H1 (cell line): ENCODE measurements around the gene VN1R2. TPM values are rescaled to one million over a fixed set of nuclear protein-coding genes. Genes with fewer than 3 reads are reported as not detected.
A peak's percentile ranks its signal among the peaks of the same experiment; 100 is the strongest.

Source experiments
- CTCF ChIA-PET: fragments of 300-600 bp; sonication (Branson Sonifier 250); formaldehyde crosslinking; loops from one replicate; lab custom pipeline; 2021; ENCODE audit not compliant: partially characterized antibody; lab: Charles Lee
- POLR2A ChIA-PET: fragments of 300-600 bp; sonication (Branson Sonifier 250); formaldehyde crosslinking; loops from one replicate; lab custom pipeline; 2021; ENCODE audit warnings: inconsistent platforms; ENCODE audit not compliant: partially characterized antibody; lab: Charles Lee
- DNase-seq, 2 experiments: peaks; one replicate each; pipeline versions ENCODE4 v3.0.0 to v3.0.0-alpha.2; 2010 to 2022; ENCODE audit warnings: low spot score in 2 of 2, low read depth in 1 of 2, mixed read lengths in 1 of 2
- FAIRE-seq: peaks from 2 replicates; lab custom pipeline; 2011; peaks lifted over from hg19 to GRCh38; lab: Jason Lieb, UNC
- H2AFZ ChIP-seq: 2 replicates; pipeline ENCODE4 v1.8.1; 2012; ENCODE audit warnings: low read length, inconsistent platforms
- H2AK5ac ChIP-seq: 2 replicates; pipeline ENCODE4 v1.6.1; 2013; ENCODE audit warnings: low read depth, low read length
- H2BK120ac ChIP-seq: replicated peaks from 2 replicates; pipeline ENCODE3; 2013; ENCODE audit warnings: low read depth, low read length, inconsistent platforms
- H2BK12ac ChIP-seq: 2 replicates; pipeline ENCODE4 v1.6.1; 2013; ENCODE audit warnings: low read depth, low read length
- H2BK15ac ChIP-seq: 2 replicates; pipeline ENCODE4 v1.6.1; 2013; ENCODE audit warnings: low read length
- H2BK20ac ChIP-seq: 2 replicates; pipeline ENCODE4 v1.6.1; 2013; ENCODE audit warnings: low read length
- H2BK5ac ChIP-seq: 2 replicates; pipeline ENCODE4 v1.6.1; 2013; ENCODE audit warnings: low read depth, low read length
- H3K14ac ChIP-seq: 2 replicates; pipeline ENCODE4 v1.6.1; 2013; ENCODE audit warnings: inconsistent platforms; ENCODE audit not compliant: insufficient read length
- H3K18ac ChIP-seq: 2 replicates; pipeline ENCODE4 v1.6.1; 2013; ENCODE audit warnings: low read length; ENCODE audit errors: extremely low read depth
- H3K23ac ChIP-seq: 2 replicates; pipeline ENCODE4 v1.6.1; 2013; ENCODE audit warnings: inconsistent platforms; ENCODE audit not compliant: insufficient read length
- H3K23me2 ChIP-seq: 2 replicates; pipeline ENCODE4 v1.6.1; 2013; ENCODE audit warnings: low read depth, low read length
- H3K27ac ChIP-seq: 2 replicates; pipeline ENCODE4 v1.6.1; 2011; ENCODE audit warnings: low read depth, low read length, inconsistent platforms
- H3K27me3 ChIP-seq, 4 experiments: replicated peaks in 1 of 4; 1 replicate in 1 of 4; 2 replicates in 3 of 4; pipeline versions ENCODE4 v1.6.1 to v1.8.1; 2011 to 2013; ENCODE audit warnings: low read length in 3 of 4, mild to moderate bottlenecking in 3 of 4, inconsistent platforms in 2 of 4, mixed read lengths in 2 of 4, moderate library complexity in 1 of 4; ENCODE audit not compliant: control insufficient read depth in 3 of 4, insufficient read depth in 3 of 4; ENCODE audit errors: extremely low read depth in 1 of 4
- H3K36me3 ChIP-seq, 4 experiments: 2 replicates each; pipeline versions ENCODE4 v1.6.1 to v1.8.1; 2011 to 2013; ENCODE audit warnings: mild to moderate bottlenecking in 4 of 4, low read length in 3 of 4, moderate library complexity in 2 of 4, control low read depth in 1 of 4, inconsistent platforms in 1 of 4; ENCODE audit not compliant: insufficient read depth in 4 of 4, control insufficient read depth in 2 of 4
- H3K4ac ChIP-seq: replicated peaks from 2 replicates; pipeline ENCODE3; 2013; ENCODE audit warnings: low read length, low read depth, mixed read lengths, inconsistent platforms; ENCODE audit not compliant: insufficient read length
- H3K4me1 ChIP-seq, 4 experiments: replicated peaks in 1 of 4; 1 replicate in 1 of 4; 2 replicates in 3 of 4; pipeline versions ENCODE4 v1.6.1 to v1.8.1; 2011 to 2013; ENCODE audit warnings: low read length in 3 of 4, inconsistent platforms in 2 of 4, mixed read lengths in 1 of 4; ENCODE audit not compliant: insufficient read depth in 4 of 4, control insufficient read depth in 3 of 4
- H3K4me2 ChIP-seq, 2 experiments: 2 replicates each; pipeline versions ENCODE4 v1.6.1 to v1.8.1; 2011 to 2013; ENCODE audit warnings: low read depth in 2 of 2, low read length in 2 of 2, control low read depth in 1 of 2, inconsistent platforms in 1 of 2, mild to moderate bottlenecking in 1 of 2; ENCODE audit not compliant: insufficient read depth in 1 of 2
- H3K4me3 ChIP-seq, 4 experiments: fragments of 200-600, 300-600 bp in 1 of 4; sonication (generic), shearing (Covaris generic), sonication (Bioruptor Twin) in 1 of 4; 2 replicates each; pipeline versions ENCODE4 v1.5.1 to v1.8.1; 2011 to 2016; ENCODE audit warnings: low read length in 4 of 4, low read depth in 3 of 4, control low read depth in 2 of 4, inconsistent platforms in 2 of 4, mild to moderate bottlenecking in 2 of 4, mixed read lengths in 1 of 4, moderate library complexity in 1 of 4; ENCODE audit not compliant: insufficient read depth in 2 of 4; ENCODE audit errors: extremely low read depth in 1 of 4
- H3K56ac ChIP-seq: replicated peaks from 2 replicates; pipeline ENCODE3; 2013; ENCODE audit warnings: low read depth, mild to moderate bottlenecking, mixed read lengths, low read length, inconsistent platforms; ENCODE audit not compliant: insufficient read length
- H3K79me1 ChIP-seq: 2 replicates; pipeline ENCODE4 v1.6.1; 2013; ENCODE audit warnings: low read depth, low read length, control low read depth
- H3K79me2 ChIP-seq, 2 experiments: 2 replicates each; pipeline versions ENCODE4 v1.6.1 to v1.8.1; 2012 to 2013; ENCODE audit warnings: low read length in 2 of 2, mild to moderate bottlenecking in 2 of 2, inconsistent platforms in 1 of 2; ENCODE audit not compliant: insufficient read depth in 2 of 2, control insufficient read depth in 1 of 2
- H3K9ac ChIP-seq, 4 experiments: replicated peaks in 1 of 4; 1 replicate in 1 of 4; 2 replicates in 3 of 4; pipeline versions ENCODE4 v1.6.1 to v1.8.1; 2011 to 2013; ENCODE audit warnings: low read depth in 3 of 4, low read length in 3 of 4, control low read depth in 2 of 4, mild to moderate bottlenecking in 2 of 4, moderate library complexity in 2 of 4, inconsistent platforms in 1 of 4; ENCODE audit errors: extremely low read depth in 1 of 4
- H3K9me3 ChIP-seq, 2 experiments: 2 replicates each; pipeline versions ENCODE4 v1.6.1 to v1.8.1; 2012 to 2013; ENCODE audit warnings: mild to moderate bottlenecking in 2 of 2, moderate library complexity in 2 of 2, control low read depth in 1 of 2, inconsistent platforms in 1 of 2, low read depth in 1 of 2, low read length in 1 of 2, mixed read lengths in 1 of 2; ENCODE audit not compliant: insufficient read depth in 2 of 2
- H4K20me1 ChIP-seq, 2 experiments: replicated peaks in 1 of 2; 2 replicates each; pipeline versions ENCODE3 to v1.8.1; 2011 to 2013; ENCODE audit warnings: inconsistent platforms in 2 of 2, low read length in 2 of 2, mild to moderate bottlenecking in 1 of 2; ENCODE audit not compliant: insufficient read depth in 2 of 2, control insufficient read depth in 1 of 2
- H4K5ac ChIP-seq: 2 replicates; pipeline ENCODE4 v1.6.1; 2013; ENCODE audit warnings: low read length, low read depth, mixed read lengths, inconsistent platforms; ENCODE audit not compliant: insufficient read length
- H4K8ac ChIP-seq: 2 replicates; pipeline ENCODE4 v1.8.0; 2013; ENCODE audit warnings: mild to moderate bottlenecking, moderate library complexity, low read length, inconsistent platforms; ENCODE audit not compliant: insufficient read depth; ENCODE audit errors: extremely low read depth
- H4K91ac ChIP-seq: replicated peaks from 2 replicates; pipeline ENCODE3; 2013; ENCODE audit warnings: low read length, mixed read lengths, inconsistent platforms; ENCODE audit not compliant: insufficient read length
- BCL11A ChIP-seq, 2 experiments: IDR thresholded peaks; one replicate each; pipeline ENCODE4 v1.6.1; 2011; ENCODE audit warnings: low read depth in 2 of 2, low read length in 2 of 2, mild to moderate bottlenecking in 2 of 2
- EP300 ChIP-seq, 2 experiments: IDR thresholded peaks; 1 replicate in 1 of 2; 2 replicates in 1 of 2; pipeline ENCODE4 v1.6.1; 2011 to 2012; ENCODE audit warnings: low read depth in 2 of 2, low read length in 2 of 2, mild to moderate bottlenecking in 2 of 2, borderline replicate concordance in 1 of 2, inconsistent platforms in 1 of 2, moderate library complexity in 1 of 2
- FOSL1 ChIP-seq: IDR thresholded peaks from 2 replicates; pipeline ENCODE4 v1.6.1; 2011; ENCODE audit warnings: mild to moderate bottlenecking, low read depth, low read length, moderate library complexity; ENCODE audit not compliant: insufficient read depth
- GABPA ChIP-seq: IDR thresholded peaks from 2 replicates; pipeline ENCODE4 v1.6.1; 2011; ENCODE audit warnings: mild to moderate bottlenecking, low read length, moderate library complexity, borderline replicate concordance; ENCODE audit not compliant: insufficient read depth
- HDAC6 ChIP-seq: IDR thresholded peaks from one replicate; pipeline ENCODE4 v1.7.1; 2012; ENCODE audit warnings: low read depth, mild to moderate bottlenecking, inconsistent platforms, low read length, moderate library complexity
- MAX ChIP-seq: IDR thresholded peaks from 2 replicates; pipeline ENCODE4 v1.6.1; 2012; ENCODE audit warnings: inconsistent platforms
- NANOG ChIP-seq: IDR thresholded peaks from 2 replicates; pipeline ENCODE4 v1.6.1; 2011; ENCODE audit warnings: low read length, low read depth, mild to moderate bottlenecking, inconsistent platforms; ENCODE audit not compliant: insufficient read depth, poor library complexity, severe bottlenecking
- POLR2A ChIP-seq, 2 experiments: IDR thresholded peaks; 1 replicate in 1 of 2; 2 replicates in 1 of 2; pipeline ENCODE4 v1.6.1; 2011; ENCODE audit warnings: low read depth in 2 of 2, low read length in 2 of 2, mild to moderate bottlenecking in 2 of 2; ENCODE audit errors: control extremely low read depth in 1 of 2
- SP1 ChIP-seq: IDR thresholded peaks from 2 replicates; pipeline ENCODE4 v1.6.1; 2011; ENCODE audit warnings: low read depth, low read length
- SRF ChIP-seq: IDR thresholded peaks from 2 replicates; pipeline ENCODE4 v1.6.1; 2011; ENCODE audit warnings: mild to moderate bottlenecking, low read depth, low read length, moderate library complexity
- TCF12 ChIP-seq: IDR thresholded peaks from 2 replicates; pipeline ENCODE4 v1.6.1; 2011; ENCODE audit warnings: low read depth, mild to moderate bottlenecking, low read length
- TEAD4 ChIP-seq: IDR thresholded peaks from 2 replicates; pipeline ENCODE4 v1.6.1; 2012; ENCODE audit warnings: low read depth, low read length, inconsistent platforms, mixed read lengths
- WGBS, 2 experiments: shearing (Covaris generic) in 1 of 2; methylation state at CpG; one replicate each; pipeline versions ENCODE4 v1.1.6 to v1.1.7; 2013 to 2015; ENCODE audit warnings: low lambda C conversion rate in 2 of 2, mixed read lengths in 2 of 2, inconsistent platforms in 1 of 2, low coverage in 1 of 2, missing lambda C conversion rate in 1 of 2; ENCODE audit not compliant: insufficient replicate concordance in 2 of 2, insufficient coverage in 1 of 2, insufficient read length in 1 of 2; ENCODE audit errors: extremely low coverage in 1 of 2, missing lambda C conversion rate in 1 of 2; 5-methylcytosine and 5-hydroxymethylcytosine counted together
- polyA plus RNA-seq, 7 experiments: library from polyadenylated mRNA; depleted of rRNA in 3 of 7; stranded (reverse) in 5 of 7; unstranded in 2 of 7; fragments of >200 nt in 5 of 7; fragments of 200-250 nt in 2 of 7; gene quantifications; 1 replicate in 5 of 7; 2 replicates in 1 of 7; 4 replicates in 1 of 7; pipeline versions ENCODE4 v1.2.1 to v1.2.3, GENCODE V29; 2011 to 2013; ENCODE audit warnings: missing spikeins in 2 of 7, mixed read lengths in 2 of 7
- total RNA-seq: library from RNA; stranded (reverse); fragmentation: NEBNext Ultra II Directional; extraction: Animal tissue kit (Norgen Biotek cat#: 25700); gene quantifications from 2 replicates; pipeline ENCODE4 v1.2.1, GENCODE V29; 2021

VN1R2 gene
- total and polyA plus RNA-seq, 2 of the 8 experiments (the other 6 are each of a cell fraction or from before 2014, with no cell fraction given) = not detected

DNA sequence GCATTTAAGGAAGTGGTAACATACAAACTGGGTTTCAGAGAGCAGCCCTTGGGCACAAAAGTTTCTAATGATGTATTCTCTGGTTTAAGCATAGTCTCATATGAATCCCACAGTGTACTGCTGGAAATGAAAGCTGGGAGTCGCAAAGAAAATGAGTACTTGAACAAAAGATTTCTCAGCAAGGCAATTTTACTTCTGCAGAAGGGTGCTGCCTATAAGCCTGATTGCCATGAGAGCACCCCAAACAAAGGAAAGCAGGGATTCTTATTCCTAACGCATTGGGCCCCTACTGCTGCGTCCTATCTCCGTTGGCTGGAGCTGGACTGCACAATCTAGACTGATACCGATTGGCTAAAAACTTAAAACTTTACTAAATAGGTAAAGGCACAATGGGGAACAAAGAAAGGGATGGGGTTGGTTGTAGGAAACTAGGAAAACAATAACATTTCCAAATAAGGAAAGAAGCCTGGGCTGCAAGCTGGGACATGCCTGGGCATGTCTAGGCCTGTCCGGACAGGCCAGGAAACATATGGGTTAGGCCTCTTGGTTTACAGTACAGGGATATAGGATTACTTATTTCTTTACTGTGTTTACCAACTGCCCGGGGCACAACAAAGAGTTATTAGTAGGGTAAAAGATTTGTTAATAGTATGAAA, 36.8 kb downstream of the VN1R2 start:
- Histone ChIP-seq H4K5ac (no peak overlapping the region), H3K79me1 (no peaks in the 10 kb centered on the region), H4K20me1 (no peaks in the 10 kb centered on the region), H2AFZ (no peak overlapping the region), H4K8ac (no peak overlapping the region), H2BK12ac (0 out of 2 replicates have a peak overlapping the region, but pooled peaks have one; percentile 30), H3K23ac (no peak overlapping the region), H3K14ac (no peak overlapping the region), H3K4ac (no peak overlapping the region), H2AK5ac (no peak overlapping the region; the same call in 1 of the 2 replicates), H3K79me2 (no peaks in the 10 kb centered on the region), H3K9ac (peak overlapping the region in 2 of 4 experiments; percentile 37 to 38; a peak in 3 of 7 replicates), H2BK15ac (no peak overlapping the region), H3K4me3 (no peak overlapping the region; a peak in 1 of 8 replicates), H3K23me2 (no peaks in the 10 kb centered on the region), H3K9me3 (peaks cover 0 to 11% of the 10 kb centered on the region in 2 experiments; a peak in 3 of 4 replicates), H3K36me3 (no peaks in the 10 kb centered on the region), H2BK20ac (no peak overlapping the region), H3K27me3 (no peaks in the 10 kb centered on the region), H3K27ac (peak overlapping the region; percentile 85), H3K4me2 (no peak overlapping the region), H3K4me1 (no peaks in the 10 kb centered on the region), H3K56ac (no peak overlapping the region), H2BK5ac (peak overlapping the region; percentile 98), H3K18ac (no peak overlapping the region), H2BK120ac (no peak overlapping the region), H4K91ac (peak overlapping the region; percentile 62)
- DNase-seq (no peak), FAIRE-seq (peak; percentile 71)
- CTCF ChIA-PET = interaction anchor here (1.1 kb wide), 1 partner anchor 10 kb away, joined by 3 read pairs; no protein-coding TSS in a partner anchor
- POLR2A ChIA-PET = interaction anchor here (0.6 to 2.1 kb wide), 3 partner anchors 16 to 1102 kb away, joined by 3 to 5 read pairs (median 4); partner anchors contain the start of gene ZNF845
- 78% methylated on average over 7 of the region's 7 CpGs; no CpG with 5 or more reads in 1 of the 2 experiments for WGBS, 2 experiments
- TF ChIP-seq TCF12 (no peak), GABPA (no peak), TEAD4 (no peak), MAX (peak; percentile 67), FOSL1 (no peak), SRF (peak; percentile 95), NANOG (no peak), EP300 (IDR thresholded peaks at IDR 0.05; ENCODE audit: borderline replicate concordance in 1 of 2, low read depth in 2 of 2, low read length in 2 of 2) (peak in 1 of 2 experiments; percentile 74; a peak in 1 of 3 replicates), HDAC6 (no peak), SP1 (0 out of 2 replicates have a peak, but pooled peaks have one; percentile 38), BCL11A (IDR thresholded peaks at IDR 0.05; ENCODE audit: low read depth in 2 of 2, low read length in 2 of 2) (no peak), POLR2A (IDR thresholded peaks at IDR 0.05; ENCODE audit: control extremely low read depth in 1 of 2, low read depth in 2 of 2, low read length in 2 of 2) (no peak)
